Endothelial cell of umbilical vein (primary cell): ENCODE measurements around the gene TAS2R42. TPM values are rescaled to one million over a fixed set of nuclear protein-coding genes. Genes with fewer than 3 reads are reported as not detected.

Source experiments
- BruUV-seq: library from RNA; stranded (reverse); fragments of 400-500 nt; replicated peaks from 2 replicates; lab custom pipeline; 2021; lab: Mats Ljungman, UMichigan
- CTCF ChIA-PET: fragments of 300-600, 350-600 bp; sonication (Branson Sonifier 250); formaldehyde crosslinking; loops from one replicate; lab custom pipeline; 2021; ENCODE audit warnings: antibody characterized with exemption, inconsistent platforms; lab: Charles Lee
- POLR2A ChIA-PET: fragments of 300-600, 350-600 bp; sonication (Branson Sonifier 250); formaldehyde crosslinking; loops from one replicate; lab custom pipeline; 2021; ENCODE audit warnings: antibody characterized with exemption, inconsistent platforms; lab: Charles Lee
- DNase-seq: peaks from one replicate; pipeline ENCODE4 v3.0.0-alpha.2; 2011; ENCODE audit warnings: low read depth, low spot score
- FAIRE-seq: peaks from 2 replicates; lab custom pipeline; 2011; peaks lifted over from hg19 to GRCh38; lab: Jason Lieb, UNC
- H2AFZ ChIP-seq: 2 replicates; pipeline ENCODE4 v1.6.0; 2012; ENCODE audit warnings: low read depth, low read length, control low read depth, inconsistent platforms
- H3K27ac ChIP-seq: 2 replicates; pipeline ENCODE4 v1.5.1; 2011; ENCODE audit warnings: low read depth, mild to moderate bottlenecking, control low read depth, low read length, moderate library complexity; ENCODE audit not compliant: insufficient read depth
- H3K27me3 ChIP-seq, 2 experiments: 2 replicates each; pipeline versions ENCODE4 v1.6.0 to v1.6.1; 2011; ENCODE audit warnings: low read length in 2 of 2, mixed read lengths in 1 of 2; ENCODE audit not compliant: control insufficient read depth in 2 of 2, insufficient read depth in 2 of 2
- H3K36me3 ChIP-seq, 2 experiments: 2 replicates in 1 of 2; 3 replicates in 1 of 2; pipeline ENCODE4 v1.5.1; 2011; ENCODE audit warnings: low read length in 2 of 2, mild to moderate bottlenecking in 1 of 2, moderate library complexity in 1 of 2; ENCODE audit not compliant: control insufficient read depth in 2 of 2, insufficient read depth in 2 of 2; ENCODE audit errors: extremely low read depth in 1 of 2
- H3K4me1 ChIP-seq: 3 replicates; pipeline ENCODE4 v1.5.1; 2011; ENCODE audit warnings: mild to moderate bottlenecking, low read length; ENCODE audit not compliant: control insufficient read depth, insufficient read depth; ENCODE audit errors: extremely low read depth
- H3K4me2 ChIP-seq: 2 replicates; pipeline ENCODE4 v1.6.1; 2011; ENCODE audit warnings: low read length, control low read depth, mixed read lengths; ENCODE audit not compliant: insufficient read depth
- H3K4me3 ChIP-seq, 3 experiments: fragments of 200-600 bp in 1 of 3; sonication (generic), shearing (Covaris generic) in 1 of 3; replicated peaks in 1 of 3; 2 replicates each; pipeline ENCODE4 v1.5.1; 2011 to 2016; ENCODE audit warnings: control low read depth in 3 of 3, low read length in 3 of 3, mild to moderate bottlenecking in 2 of 3, inconsistent platforms in 1 of 3, low read depth in 1 of 3, moderate library complexity in 1 of 3; ENCODE audit not compliant: insufficient read depth in 1 of 3
- H3K79me2 ChIP-seq: 2 replicates; pipeline ENCODE4 v1.6.0; 2012; ENCODE audit warnings: low read length, inconsistent platforms; ENCODE audit not compliant: control insufficient read depth, insufficient read depth
- H3K9ac ChIP-seq: replicated peaks from 2 replicates; pipeline ENCODE3; 2011; ENCODE audit warnings: low read length, control low read depth; ENCODE audit not compliant: insufficient read depth; ENCODE audit errors: extremely low read depth
- H3K9me1 ChIP-seq: replicated peaks from 3 replicates; pipeline ENCODE4 v1.6.0; 2011; ENCODE audit warnings: mild to moderate bottlenecking, low read length; ENCODE audit not compliant: control insufficient read depth, insufficient read depth; ENCODE audit errors: extremely low read depth
- H3K9me3 ChIP-seq: replicated peaks from 2 replicates; pipeline ENCODE4 v1.5.1; 2012; ENCODE audit warnings: low read length, inconsistent platforms; ENCODE audit not compliant: control insufficient read depth, insufficient read depth
- H4K20me1 ChIP-seq: replicated peaks from 2 replicates; pipeline ENCODE3; 2011; ENCODE audit warnings: mild to moderate bottlenecking, low read length; ENCODE audit not compliant: control insufficient read depth, insufficient read depth; ENCODE audit errors: extremely low read depth
- CTCF ChIP-seq, 2 donors: IDR thresholded peaks; 1 replicate in 1 of 2; 2 replicates in 1 of 2; pipeline ENCODE4 v1.5.1; 2011; ENCODE audit warnings: low read length in 2 of 2, mild to moderate bottlenecking in 2 of 2, moderate library complexity in 2 of 2, control low read depth in 1 of 2, inconsistent platforms in 1 of 2, low read depth in 1 of 2; ENCODE audit not compliant: insufficient read depth in 1 of 2; ENCODE audit errors: extremely low read depth in 1 of 2
- EZH2 ChIP-seq: IDR thresholded peaks from 2 replicates; pipeline ENCODE4 v1.6.1; 2012; ENCODE audit warnings: borderline replicate concordance, low read depth, mild to moderate bottlenecking, moderate library complexity, low read length, inconsistent platforms; ENCODE audit not compliant: severe bottlenecking
- GATA2 ChIP-seq: IDR thresholded peaks from 2 replicates; pipeline ENCODE4 v1.7.0; 2011; ENCODE audit warnings: low read depth, mild to moderate bottlenecking, moderate library complexity, mixed read lengths, low read length; ENCODE audit not compliant: insufficient read length, insufficient read depth
- JUN ChIP-seq: IDR thresholded peaks from 2 replicates; pipeline ENCODE4 v1.6.1; 2011; ENCODE audit warnings: borderline replicate concordance, low read depth; ENCODE audit not compliant: insufficient read length, insufficient read depth
- MYC ChIP-seq: IDR thresholded peaks from one replicate; pipeline ENCODE4 v1.6.1; 2011; ENCODE audit warnings: mild to moderate bottlenecking, low read depth, low read length
- POLR2A ChIP-seq: IDR thresholded peaks from 2 replicates; pipeline ENCODE4 v1.6.1; 2012; ENCODE audit warnings: low read depth, mild to moderate bottlenecking, control low read depth, low read length
- POLR2AphosphoS5 ChIP-seq: IDR thresholded peaks from 2 replicates; pipeline ENCODE4 v1.6.1; 2012; ENCODE audit warnings: low read depth, mild to moderate bottlenecking, control low read depth, low read length, moderate library complexity; ENCODE audit not compliant: insufficient read depth
- dilution Hi-C: fragments of 300-500 bp; cut with MboI; formaldehyde crosslinking; loops from one replicate; pipeline ENCODE4 v1.15.0; 2019; ENCODE audit warnings: low sequenced_read_pairs; ENCODE audit not compliant: extremely low pct_ligation_motif_present
- intact Hi-C: fragments of 100-400 bp; cut with micrococcal nuclease; formaldehyde crosslinking; loops from one replicate; pipeline ENCODE4 v1.10.0; 2022
- polyA plus RNA-seq, 4 experiments: library from polyadenylated mRNA; depleted of rRNA in 3 of 4; stranded (reverse) in 3 of 4; unstranded in 1 of 4; fragments of >200 nt; gene quantifications; 2 replicates each; pipeline versions ENCODE4 v1.2.1 to v1.2.3, GENCODE V29; 2011 to 2012; ENCODE audit warnings: missing spikeins in 1 of 4
- total RNA-seq: library from RNA; stranded (reverse); gene quantifications from 2 replicates; pipeline ENCODE4 v1.2.3, GENCODE V29; 2021

TAS2R42 gene
- total and polyA plus RNA-seq, 2 donors (not counting 3 experiments of a cell fraction or from before 2014, with no cell fraction given) = not detected

DNA sequence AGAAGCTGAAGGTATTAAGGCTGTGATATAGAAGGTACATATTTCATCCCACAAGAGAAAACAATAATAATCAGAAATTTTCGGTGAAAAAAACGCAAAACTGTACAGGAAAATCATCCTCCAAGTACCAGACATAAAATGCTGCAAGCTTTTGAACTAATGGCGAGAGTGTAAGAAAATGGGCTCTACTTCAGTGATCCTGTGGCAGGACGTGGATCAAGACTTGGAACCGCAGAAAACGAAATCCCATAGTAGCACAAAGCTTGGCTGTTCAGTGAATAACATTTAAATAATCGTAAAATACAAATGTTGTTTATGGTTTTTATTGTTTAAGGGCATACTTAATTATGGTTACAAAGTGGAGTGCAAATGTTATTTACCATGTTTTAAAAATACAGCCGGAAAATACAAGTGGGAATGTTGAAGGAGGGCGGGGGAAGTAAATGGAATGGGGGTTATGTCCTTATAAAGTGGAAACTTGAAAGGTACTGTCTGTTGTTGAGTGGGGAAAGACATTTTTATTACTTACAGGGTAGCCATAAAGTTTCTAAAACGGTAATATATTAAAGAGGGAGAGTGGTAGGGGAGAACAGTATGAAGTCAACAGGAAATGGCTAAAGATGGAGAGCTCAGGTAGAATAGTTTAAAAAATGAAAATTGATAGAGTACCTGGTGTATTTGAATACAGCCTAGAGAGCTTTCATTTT, 14.6 kb downstream of the TAS2R42 start:
- H3K9ac ChIP-seq = peak overlapping the region; percentile 97
- peaks cover 24% of the 10 kb centered on the region for H3K4me1 ChIP-seq
- no peaks in the 10 kb centered on the region for H3K27me3 ChIP-seq
- H2AFZ ChIP-seq = peak overlapping the region; percentile 89
- H3K27ac ChIP-seq = peak overlapping the region; percentile 96
- dilution Hi-C loops = no loop called here
- CTCF ChIA-PET = interaction anchor here (0.9 to 2.5 kb wide), 10 partner anchors 8 to 401 kb away, joined by 3 to 14 read pairs (median 4); partner anchors contain the start of gene TAS2R9
- peak overlapping the region; percentile 100 for H3K4me2 ChIP-seq
- no peak for TF ChIP-seq MYC
- TF ChIP-seq EZH2 = peak; percentile 19
- POLR2A ChIA-PET = interaction anchor here (0.8 to 1.1 kb wide), 2 partner anchors 10 to 14 kb away, joined by 3 to 4 read pairs; no protein-coding TSS in a partner anchor
- FAIRE-seq (no peak), DNase-seq (no peak)
- no peaks in the 10 kb centered on the region for H3K9me1 ChIP-seq
- no peaks in the 10 kb centered on the region for H3K9me3 ChIP-seq
- no peaks in the 10 kb centered on the region for H4K20me1 ChIP-seq
- H3K79me2 ChIP-seq = peaks cover 68% of the 10 kb centered on the region
- peaks cover 0 to 6% of the 10 kb centered on the region in 2 experiments for H3K36me3 ChIP-seq
- no TSS peak for BruUV-seq
- intact Hi-C loops = loop anchor here (5.0 to 10.0 kb wide), 4 partner anchors 155 to 1107 kb away; partner anchors contain the start of gene YBX3
- H3K4me3 ChIP-seq = peak overlapping the region; percentile 75 to 100 (median 100)

- BruUV-seq = TSS peak; percentile 67
- POLR2A ChIA-PET = interaction anchor here (0.6 to 1.3 kb wide), 5 partner anchors 9 to 164 kb away, joined by 3 to 5 read pairs (median 3); no protein-coding TSS in a partner anchor
Observed at GRCh38 chr12:11171145-11171968, 15.4 kb downstream of the TAS2R42 start, which contains the start of gene SMIM10L1. TSS of gene SMIM10L1 (plus strand) at chr12:11171194. CDS start at chr12:11171357, 163 bp downstream.

More at GRCh38 chr12:11171145-11171968, 15.4 kb downstream of the TAS2R42 start, which contains the start of gene SMIM10L1:
- peak within 1 kb of the TSS; percentile 96 for H3K27ac ChIP-seq
- dilution Hi-C loops (no loop called here), intact Hi-C loops (loop anchor here (5.0 to 10.0 kb wide), 4 partner anchors 154 to 1107 kb away; partner anchors contain the start of gene YBX3)
- H3K9ac ChIP-seq = peak within 1 kb of the TSS; percentile 97
- peak within 1 kb of the TSS; percentile 75 to 100 (median 100) for H3K4me3 ChIP-seq
- peaks cover 24% of the 10 kb centered on the region for H3K4me1 ChIP-seq
- TF ChIP-seq CTCF (IDR thresholded peaks at IDR 0.05; ENCODE audit: extremely low read depth in 1 of 2, insufficient read depth in 1 of 2, low read depth in 1 of 2, low read length in 2 of 2) (peak in 1 of 2 donors; percentile 18), GATA2 (no peak), POLR2A (peak; percentile 93), JUN (no peak), POLR2AphosphoS5 (peak; percentile 93), EZH2 (peak; percentile 54), MYC (no peak)
- H2AFZ ChIP-seq = peak within 1 kb of the TSS; percentile 96
- peak; percentile 61 for FAIRE-seq
- H4K20me1 ChIP-seq = no peaks in the 10 kb centered on the region
- no peaks in the 10 kb centered on the region for H3K9me3 ChIP-seq
- peaks cover 3% of the 10 kb centered on the region for H3K9me1 ChIP-seq
- H3K4me2 ChIP-seq = peak within 1 kb of the TSS; percentile 100
- peaks cover 75% of the 10 kb centered on the region for H3K79me2 ChIP-seq
- peaks cover 0 to 7% of the 10 kb centered on the region in 2 experiments for H3K36me3 ChIP-seq
- CTCF ChIA-PET = interaction anchor here (0.9 to 2.5 kb wide), 12 partner anchors 8 to 400 kb away, joined by 3 to 14 read pairs (median 3); partner anchors contain the start of gene TAS2R9
- H3K27me3 ChIP-seq = no peaks in the 10 kb centered on the region
- peak; percentile 95 for DNase-seq
